ENCODE results near the gene PPP1R9B.

PPP1R9B gene

DNA sequence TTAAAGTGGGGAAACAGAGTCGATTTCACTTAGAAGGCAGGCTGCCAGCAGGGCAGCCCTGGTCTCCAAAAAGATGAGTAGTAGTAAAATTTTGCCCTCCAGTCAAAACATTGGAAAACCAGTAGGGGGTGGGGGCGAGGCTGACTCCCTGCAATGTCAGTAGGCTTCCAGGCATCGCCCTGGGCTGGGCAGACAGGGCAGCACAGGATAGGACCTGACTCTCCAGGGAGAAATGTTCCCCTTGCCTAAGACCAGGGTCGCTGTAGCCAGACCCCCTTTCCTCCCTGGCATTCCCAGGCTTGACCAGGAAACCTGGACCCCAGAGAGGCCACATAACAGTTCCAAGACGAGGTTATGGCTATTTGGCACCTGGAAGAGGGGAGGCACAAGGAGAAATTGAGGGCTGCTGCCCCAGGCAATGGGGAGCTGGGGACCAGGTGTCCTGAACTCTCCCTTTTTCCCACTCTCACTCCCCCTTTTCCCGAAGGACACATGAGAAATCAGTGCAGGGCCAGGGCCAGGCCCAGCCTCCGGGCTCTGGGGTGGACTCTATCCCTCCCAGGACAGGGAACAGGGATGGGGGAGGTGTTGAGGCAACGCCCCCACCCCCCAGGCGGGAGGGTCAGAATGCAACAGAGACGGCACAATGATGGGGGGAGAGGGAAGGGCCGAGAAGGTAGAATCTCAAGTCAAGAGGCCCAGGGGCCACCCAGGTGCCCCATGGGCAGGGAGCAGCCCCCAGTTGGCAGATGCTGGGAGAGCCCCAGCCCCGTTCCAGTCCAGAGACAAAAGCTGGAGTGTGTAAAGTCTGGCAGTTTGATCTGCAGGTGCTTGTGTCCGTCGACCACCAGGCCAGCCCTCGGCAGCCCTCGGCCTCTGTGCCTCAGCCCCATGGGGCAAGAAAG, 16.0 kb downstream of the PPP1R9B start:
- H3K4me3 Mint-ChIP-seq = no peak overlapping the region
- H3K27ac Mint-ChIP-seq = peak overlapping the region in 2 of 3 experiments; percentile 31 to 38
- TF ChIP-seq, protein P1, sequence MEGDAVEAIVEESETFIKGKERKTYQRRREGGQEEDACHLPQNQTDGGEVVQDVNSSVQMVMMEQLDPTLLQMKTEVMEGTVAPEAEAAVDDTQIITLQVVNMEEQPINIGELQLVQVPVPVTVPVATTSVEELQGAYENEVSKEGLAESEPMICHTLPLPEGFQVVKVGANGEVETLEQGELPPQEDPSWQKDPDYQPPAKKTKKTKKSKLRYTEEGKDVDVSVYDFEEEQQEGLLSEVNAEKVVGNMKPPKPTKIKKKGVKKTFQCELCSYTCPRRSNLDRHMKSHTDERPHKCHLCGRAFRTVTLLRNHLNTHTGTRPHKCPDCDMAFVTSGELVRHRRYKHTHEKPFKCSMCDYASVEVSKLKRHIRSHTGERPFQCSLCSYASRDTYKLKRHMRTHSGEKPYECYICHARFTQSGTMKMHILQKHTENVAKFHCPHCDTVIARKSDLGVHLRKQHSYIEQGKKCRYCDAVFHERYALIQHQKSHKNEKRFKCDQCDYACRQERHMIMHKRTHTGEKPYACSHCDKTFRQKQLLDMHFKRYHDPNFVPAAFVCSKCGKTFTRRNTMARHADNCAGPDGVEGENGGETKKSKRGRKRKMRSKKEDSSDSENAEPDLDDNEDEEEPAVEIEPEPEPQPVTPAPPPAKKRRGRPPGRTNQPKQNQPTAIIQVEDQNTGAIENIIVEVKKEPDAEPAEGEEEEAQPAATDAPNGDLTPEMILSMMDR (IDR thresholded peaks at IDR 0.05; ENCODE audit: unreplicated experiment in 3 of 3) = no peak
- H3K36me3 Mint-ChIP-seq (ENCODE audit: low read depth) = peaks cover 35% of the 10 kb centered on the region
- H3K27me3 Mint-ChIP-seq (ENCODE audit: low read depth) = peaks cover 8% of the 10 kb centered on the region
- H3K4me1 Mint-ChIP-seq = peaks cover 16% of the 10 kb centered on the region
- no peaks in the 10 kb centered on the region for H3K9me3 Mint-ChIP-seq

DNA sequence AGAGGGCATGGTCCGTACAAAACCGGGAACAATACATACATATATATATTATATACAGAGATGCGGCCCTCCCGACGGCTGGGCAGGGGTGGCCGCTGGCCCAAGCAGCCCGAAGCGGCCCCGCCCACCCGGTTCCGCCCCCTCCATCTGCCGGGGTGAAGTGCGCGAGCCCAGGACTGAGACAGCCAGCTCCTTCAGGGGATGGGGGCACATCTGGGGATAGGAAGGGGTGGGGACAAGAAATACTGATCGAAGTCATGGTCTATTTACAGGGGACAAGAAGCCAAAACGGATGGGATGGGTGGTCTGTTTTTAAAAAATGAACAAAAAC, 16.7 kb downstream of the PPP1R9B start:
- TF ChIP-seq, protein P1 (IDR thresholded peaks at IDR 0.05; ENCODE audit: unreplicated experiment in 3 of 3) = no peak
- H3K4me3 Mint-ChIP-seq = no peak overlapping the region
- H3K36me3 Mint-ChIP-seq (ENCODE audit: low read depth) = peaks cover 28% of the 10 kb centered on the region
- H3K27me3 Mint-ChIP-seq (ENCODE audit: low read depth) = peaks cover 10% of the 10 kb centered on the region
- H3K4me1 Mint-ChIP-seq = peaks cover 17% of the 10 kb centered on the region
- H3K27ac Mint-ChIP-seq = peak overlapping the region in 2 of 3 experiments; percentile 38 to 49
- H3K9me3 Mint-ChIP-seq = no peaks in the 10 kb centered on the region

DNA sequence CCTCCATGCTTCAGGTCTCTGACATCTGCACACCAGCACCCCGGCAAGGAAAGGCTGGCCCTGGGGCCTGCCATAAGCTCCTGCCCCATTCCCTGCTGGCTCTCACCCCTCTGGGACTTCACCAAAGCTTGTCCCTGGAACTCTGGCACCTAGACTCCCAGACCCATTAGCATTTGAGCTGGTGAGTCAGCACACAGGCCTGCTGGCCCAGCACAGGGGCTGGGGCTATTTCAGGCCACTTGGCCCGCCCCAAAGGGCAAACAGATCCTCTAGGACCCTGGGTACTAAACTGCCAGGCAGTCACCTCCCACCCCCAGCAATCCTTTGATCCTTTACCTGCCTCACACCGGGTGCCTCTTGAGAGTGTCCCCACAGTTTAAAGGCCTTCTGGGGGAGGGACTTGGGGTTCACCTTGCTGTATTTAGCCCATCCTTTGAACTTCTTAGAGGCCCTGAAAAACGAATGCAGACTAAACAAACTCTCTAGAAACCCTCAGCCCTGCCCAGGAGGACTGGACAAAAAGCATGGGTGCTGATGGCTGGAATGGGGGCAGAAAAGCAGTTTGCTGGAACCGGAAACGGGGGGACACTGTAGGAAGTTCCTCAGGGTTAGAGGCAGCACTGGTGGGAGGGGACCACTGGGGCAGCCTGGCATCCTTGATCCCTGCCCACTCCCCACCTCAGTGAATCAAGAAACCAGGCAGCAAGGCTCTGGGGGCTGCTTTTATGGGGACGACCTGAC, 17.3 kb downstream of the PPP1R9B start:
- H3K27me3 Mint-ChIP-seq (ENCODE audit: low read depth) = peaks cover 13% of the 10 kb centered on the region
- peaks cover 23% of the 10 kb centered on the region for H3K36me3 Mint-ChIP-seq (ENCODE audit: low read depth)
- peak overlapping the region in 2 of 3 experiments; percentile 38 to 49 for H3K27ac Mint-ChIP-seq
- peaks cover 22% of the 10 kb centered on the region for H3K4me1 Mint-ChIP-seq
- TF ChIP-seq, protein P1 (IDR thresholded peaks at IDR 0.05; ENCODE audit: unreplicated experiment in 3 of 3) = no peak
- no peak overlapping the region for H3K4me3 Mint-ChIP-seq
- no peaks in the 10 kb centered on the region for H3K9me3 Mint-ChIP-seq

DNA sequence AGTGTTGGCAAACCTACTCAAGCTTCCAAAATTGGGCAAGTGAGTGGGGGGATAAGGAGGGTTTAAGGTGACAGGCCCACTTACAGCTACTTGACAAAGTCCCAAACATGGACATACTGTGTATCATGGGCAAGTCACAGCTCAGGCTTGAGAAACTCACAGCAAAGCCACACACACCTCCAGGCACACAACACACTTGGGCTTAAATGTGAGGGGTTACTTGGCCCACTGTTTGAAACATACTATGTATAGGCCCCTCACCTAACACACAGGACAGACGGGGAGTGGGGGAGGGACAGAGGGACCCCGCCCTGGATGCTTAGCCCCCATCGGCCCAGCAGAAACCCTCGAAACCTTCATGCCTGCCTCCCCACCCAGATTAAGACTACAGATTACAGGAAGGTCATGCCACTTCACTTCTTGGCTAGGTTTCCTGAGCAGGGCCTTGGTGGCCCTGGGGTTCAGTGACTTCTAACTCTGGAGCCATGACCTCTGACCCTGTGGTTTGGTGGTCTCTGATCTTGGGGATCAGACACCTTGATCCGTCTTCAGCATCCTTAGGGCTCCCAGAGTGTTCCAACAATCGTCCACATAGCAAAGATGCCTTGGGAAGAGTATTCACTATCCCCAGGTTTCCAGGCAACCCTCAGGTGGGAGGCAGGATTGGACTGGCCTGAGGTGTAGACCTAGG, 18.2 kb downstream of the PPP1R9B start:
- Mint-ChIP-seq H3K4me1 (peaks cover 27% of the 10 kb centered on the region), H3K27me3 (ENCODE audit: low read depth) (peaks cover 13% of the 10 kb centered on the region)

DNA sequence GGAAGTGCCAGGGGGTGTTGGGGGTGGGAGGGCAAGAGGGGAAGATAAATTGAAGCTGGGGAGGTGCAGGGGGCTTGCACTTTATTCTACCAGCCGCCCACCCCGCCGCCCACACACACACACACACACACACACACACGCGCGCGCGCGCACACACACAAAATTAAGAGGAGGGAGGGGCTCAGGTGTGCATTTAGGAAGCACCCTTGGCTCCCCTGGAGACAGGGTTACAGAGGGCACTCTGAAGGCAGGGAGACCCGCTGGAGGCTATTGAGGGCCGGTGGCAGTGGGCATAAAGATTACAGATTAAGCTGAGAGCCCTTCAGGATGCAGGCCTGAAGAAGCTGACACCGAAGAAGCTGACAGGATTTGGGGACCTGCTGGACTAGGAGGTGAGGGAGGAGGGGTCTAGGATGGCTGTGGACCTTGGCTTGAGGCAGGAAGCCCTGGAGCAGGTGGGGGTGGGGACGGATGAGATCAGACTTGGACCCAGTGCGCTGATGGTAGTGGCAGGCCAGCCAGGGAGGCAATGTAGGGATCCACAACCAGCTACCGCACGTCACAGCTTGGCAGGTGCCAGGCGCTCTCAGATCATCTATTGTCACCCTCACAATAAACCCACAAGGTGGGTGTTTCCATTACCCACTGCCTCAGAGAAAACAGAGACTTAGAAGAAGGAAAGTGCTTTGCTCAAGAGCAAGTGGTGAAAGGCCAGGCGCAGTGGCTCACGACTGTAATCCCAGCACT, 19.7 kb downstream of the PPP1R9B start:
- Mint-ChIP-seq H3K27me3 (ENCODE audit: low read depth) (peaks cover 13% of the 10 kb centered on the region), H3K9me3 (no peaks in the 10 kb centered on the region), H3K4me3 (peak overlapping the region; percentile 74 to 82 (median 80))

More for the DNA sequence above, 18.2 kb downstream of the PPP1R9B start:
- H3K4me3 Mint-ChIP-seq = peak overlapping the region; percentile 11 to 56 (median 50)
- TF ChIP-seq, protein P1 (IDR thresholded peaks at IDR 0.05; ENCODE audit: unreplicated experiment in 3 of 3) = no peak
- no peaks in the 10 kb centered on the region for H3K9me3 Mint-ChIP-seq
- H3K27ac Mint-ChIP-seq = peak overlapping the region in 1 of 3 experiments; percentile 74
- peaks cover 17% of the 10 kb centered on the region for H3K36me3 Mint-ChIP-seq (ENCODE audit: low read depth)

More for the DNA sequence above, 19.7 kb downstream of the PPP1R9B start:
- peak overlapping the region; percentile 51 to 85 (median 74) for H3K27ac Mint-ChIP-seq
- TF ChIP-seq, protein P1 (IDR thresholded peaks at IDR 0.05; ENCODE audit: unreplicated experiment in 3 of 3) = no peak
- peaks cover 10% of the 10 kb centered on the region for H3K36me3 Mint-ChIP-seq (ENCODE audit: low read depth)
- peaks cover 27% of the 10 kb centered on the region for H3K4me1 Mint-ChIP-seq

Measured in nephron (organoid).